GM12865 (cell line): ENCODE results near the gene CARMIL1.

Experiments used
- DNase-seq: peaks from one replicate; pipeline ENCODE4 v3.0.0; 2010; ENCODE audit warnings: low read depth
- H3K4me3 ChIP-seq: 2 replicates; pipeline ENCODE4 v1.5.1; 2011; ENCODE audit warnings: mild to moderate bottlenecking, low read depth, low read length, control low read depth
- CTCF ChIP-seq: IDR thresholded peaks from 2 replicates; pipeline ENCODE4 v1.5.1; 2011; ENCODE audit warnings: low read length, control low read depth, low read depth, inconsistent platforms; ENCODE audit not compliant: insufficient read depth; ENCODE audit errors: missing control alignments

CARMIL1 gene

GRCh38 chr6:25280344-25281074 lies 1.3 kb downstream of the CARMIL1 start:
- H3K4me3 ChIP-seq, result peak overlapping the region; percentile 73
- DNase-seq, result no peak
- TF ChIP-seq CTCF, result no peak

DNA sequence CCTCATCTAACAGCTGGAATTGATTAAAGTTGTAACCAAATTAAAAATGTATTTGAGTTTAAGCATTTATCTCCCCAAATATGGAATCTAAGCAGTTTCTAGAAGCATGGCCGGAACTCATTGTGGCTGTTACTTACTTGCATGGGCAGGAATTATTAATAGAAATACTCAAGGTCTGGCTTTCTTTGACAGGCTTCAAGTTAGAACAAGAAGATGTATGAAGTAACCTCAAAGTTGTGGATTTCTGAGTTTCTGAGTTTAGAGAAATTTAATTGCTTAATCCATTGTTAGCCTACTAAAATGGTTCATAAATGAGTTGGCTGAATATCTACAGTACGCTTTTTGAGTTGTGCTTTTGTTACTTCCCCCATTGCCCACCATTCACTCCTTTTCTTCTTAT lies 7.7 kb downstream of the CARMIL1 start:
- DNase-seq, result no peak

DNA sequence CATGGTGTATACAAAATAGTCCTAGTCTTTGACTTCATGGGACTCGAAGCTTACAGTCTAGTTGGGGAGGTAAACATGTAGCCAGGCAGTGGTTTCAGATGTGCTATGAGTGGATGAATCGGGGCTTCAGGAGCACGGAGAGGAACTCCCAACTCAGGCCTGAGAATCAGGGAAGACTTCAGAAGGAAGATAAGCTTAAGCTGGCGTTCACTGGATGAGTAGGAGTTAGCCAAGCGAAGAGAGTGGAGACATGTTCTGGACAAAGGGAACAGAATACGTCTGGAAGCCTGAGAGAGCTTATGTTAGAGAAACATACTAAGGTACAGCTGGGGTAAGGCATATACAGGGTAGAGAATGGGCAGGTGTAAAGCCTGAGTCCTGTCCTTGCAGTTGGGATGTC lies 8.8 kb downstream of the CARMIL1 start:
- no peak overlapping the region for H3K4me3 ChIP-seq
- TF ChIP-seq CTCF, result no peak
- no peak for DNase-seq

More for the DNA sequence above, 7.7 kb downstream of the CARMIL1 start:
- TF ChIP-seq CTCF, result no peak
- no peak overlapping the region for H3K4me3 ChIP-seq

DNA sequence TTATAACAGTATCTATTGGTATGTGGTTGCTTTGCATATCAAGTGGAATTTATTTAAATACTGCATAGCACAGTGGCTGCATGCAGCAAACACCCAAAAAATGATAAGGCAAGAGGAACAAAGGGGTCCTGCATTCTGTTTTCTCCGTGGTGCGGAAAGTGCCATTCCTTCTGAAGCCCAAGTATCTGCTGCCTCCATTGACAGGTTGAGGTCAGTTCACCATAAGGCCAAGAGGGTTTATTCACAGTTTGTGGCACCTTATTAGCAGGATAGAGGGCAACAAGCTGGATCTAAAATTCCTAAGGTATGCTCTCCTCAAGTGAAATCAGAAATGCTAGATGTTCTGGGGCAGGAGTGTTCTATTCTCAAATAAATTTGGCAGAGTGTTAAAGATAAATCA lies 9.3 kb downstream of the CARMIL1 start:
- no peak for TF ChIP-seq CTCF

GRCh38 chr6:25290306-25291060 lies 11.3 kb downstream of the CARMIL1 start:
- no peak for DNase-seq
- no peak for TF ChIP-seq CTCF
- no peak overlapping the region for H3K4me3 ChIP-seq

More for the DNA sequence above, 9.3 kb downstream of the CARMIL1 start:
- DNase-seq, result no peak
- H3K4me3 ChIP-seq, result no peak overlapping the region

- no peak for DNase-seq
- H3K4me3 ChIP-seq, result no peak overlapping the region
- TF ChIP-seq CTCF, result no peak
Observed at GRCh38 chr6:25292384-25292783, 13.2 kb downstream of the CARMIL1 start.
